ENCODE data around the gene GLRX3. TPM values are rescaled to one million over a fixed set of nuclear protein-coding genes. Genes with fewer than 3 reads are reported as not detected.

The GLRX3 gene
- total RNA-seq, 1 donor from 2014 or later = 137 TPM

GRCh38 chr10:130215151-130215930, 79.2 kb downstream of the GLRX3 start:
- DNase-seq (ENCODE audit: low read depth) = no peak
- H3K4me3 Mint-ChIP-seq (ENCODE audit: unreplicated experiment) = no peak overlapping the region
- Histone ChIP-seq H4K20me1 (ENCODE audit: insufficient read depth, low read length) (no peaks in the 10 kb centered on the region), H3K4me1 (ENCODE audit: insufficient read depth, low read length) (no peaks in the 10 kb centered on the region), H3K4me2 (ENCODE audit: low read length) (no peak overlapping the region), H3K9me3 (ENCODE audit: insufficient read depth, low read depth, low read length) (peaks cover 3% of the 10 kb centered on the region), H3K36me3 (ENCODE audit: insufficient read depth, low read length) (no peaks in the 10 kb centered on the region), H3K27ac (ENCODE audit: low read depth, low read length) (no peak overlapping the region), H3K9ac (ENCODE audit: low read length) (no peak overlapping the region), H3K27me3 (ENCODE audit: insufficient read depth, low read length) (no peaks in the 10 kb centered on the region), H3K79me2 (ENCODE audit: insufficient read depth, low read length) (no peaks in the 10 kb centered on the region), H3K4me3 (ENCODE audit: insufficient read depth, low read depth, low read length) (no peak overlapping the region), H2AFZ (ENCODE audit: low read depth, low read length) (no peak overlapping the region)
- H3K9me3 Mint-ChIP-seq (ENCODE audit: unreplicated experiment) = peaks cover 12% of the 10 kb centered on the region
- H3K27ac Mint-ChIP-seq (ENCODE audit: unreplicated experiment) = no peak overlapping the region
- H3K4me1 Mint-ChIP-seq (ENCODE audit: low read depth, unreplicated experiment) = no peaks in the 10 kb centered on the region
- no peaks in the 10 kb centered on the region for H3K27me3 Mint-ChIP-seq (ENCODE audit: low read depth, unreplicated experiment)
- no peak for TF ChIP-seq CTCF (IDR thresholded peaks at IDR 0.05; ENCODE audit: insufficient read depth, low read depth, low read length)
- no peak for TF ChIP-seq EZH2 (IDR thresholded peaks at IDR 0.05; ENCODE audit: insufficient read depth, low read length)
- peaks cover 7% of the 10 kb centered on the region for H3K36me3 Mint-ChIP-seq (ENCODE audit: low read depth, unreplicated experiment)
- FAIRE-seq = no peak

- H3K9ac ChIP-seq (ENCODE audit: low read length) = no peak overlapping the region
- no peaks in the 10 kb centered on the region for H3K79me2 ChIP-seq (ENCODE audit: insufficient read depth, low read length)
- H3K27me3 Mint-ChIP-seq (ENCODE audit: low read depth, unreplicated experiment) = no peaks in the 10 kb centered on the region
- no peak overlapping the region for H3K4me3 Mint-ChIP-seq (ENCODE audit: unreplicated experiment)
- no peaks in the 10 kb centered on the region for H3K27me3 ChIP-seq (ENCODE audit: insufficient read depth, low read length)
- peaks cover 12% of the 10 kb centered on the region for H3K9me3 Mint-ChIP-seq (ENCODE audit: unreplicated experiment)
- H3K27ac Mint-ChIP-seq (ENCODE audit: unreplicated experiment) = no peak overlapping the region
- H3K36me3 ChIP-seq (ENCODE audit: insufficient read depth, low read length) = no peaks in the 10 kb centered on the region
- no peak for FAIRE-seq
- H3K27ac ChIP-seq (ENCODE audit: low read depth, low read length) = no peak overlapping the region
- DNase-seq (ENCODE audit: low read depth) = no peak
- TF ChIP-seq EZH2 (IDR thresholded peaks at IDR 0.05; ENCODE audit: insufficient read depth, low read length) (no peak), CTCF (IDR thresholded peaks at IDR 0.05; ENCODE audit: insufficient read depth, low read depth, low read length) (no peak)
- H3K4me1 ChIP-seq (ENCODE audit: insufficient read depth, low read length) = no peaks in the 10 kb centered on the region
- H3K4me3 ChIP-seq (ENCODE audit: insufficient read depth, low read depth, low read length) = no peak overlapping the region
- H4K20me1 ChIP-seq (ENCODE audit: insufficient read depth, low read length) = no peaks in the 10 kb centered on the region
- H3K4me2 ChIP-seq (ENCODE audit: low read length) = no peak overlapping the region
- H3K4me1 Mint-ChIP-seq (ENCODE audit: low read depth, unreplicated experiment) = no peaks in the 10 kb centered on the region
- no peak overlapping the region for H2AFZ ChIP-seq (ENCODE audit: low read depth, low read length)
- H3K36me3 Mint-ChIP-seq (ENCODE audit: low read depth, unreplicated experiment) = peaks cover 7% of the 10 kb centered on the region
- H3K9me3 ChIP-seq (ENCODE audit: insufficient read depth, low read depth, low read length) = peaks cover 3% of the 10 kb centered on the region
Measured at GRCh38 chr10:130215931-130216231, 79.7 kb downstream of the GLRX3 start.

GRCh38 chr10:130218181-130218641, 82.0 kb downstream of the GLRX3 start:
- no peak overlapping the region for H3K27ac ChIP-seq (ENCODE audit: low read depth, low read length)
- H4K20me1 ChIP-seq (ENCODE audit: insufficient read depth, low read length) = no peaks in the 10 kb centered on the region
- no peaks in the 10 kb centered on the region for H3K79me2 ChIP-seq (ENCODE audit: insufficient read depth, low read length)
- no peaks in the 10 kb centered on the region for H3K4me1 ChIP-seq (ENCODE audit: insufficient read depth, low read length)
- H3K36me3 ChIP-seq (ENCODE audit: insufficient read depth, low read length) = no peaks in the 10 kb centered on the region
- FAIRE-seq = no peak
- no peak overlapping the region for H3K4me2 ChIP-seq (ENCODE audit: low read length)
- no peak overlapping the region for H3K4me3 ChIP-seq (ENCODE audit: insufficient read depth, low read depth, low read length)
- H3K36me3 Mint-ChIP-seq (ENCODE audit: low read depth, unreplicated experiment) = peaks cover 5% of the 10 kb centered on the region
- peaks cover 9% of the 10 kb centered on the region for H3K9me3 Mint-ChIP-seq (ENCODE audit: unreplicated experiment)
- H2AFZ ChIP-seq (ENCODE audit: low read depth, low read length) = no peak overlapping the region
- H3K9me3 ChIP-seq (ENCODE audit: insufficient read depth, low read depth, low read length) = peaks cover 7% of the 10 kb centered on the region
- no peaks in the 10 kb centered on the region for H3K27me3 Mint-ChIP-seq (ENCODE audit: low read depth, unreplicated experiment)
- H3K27me3 ChIP-seq (ENCODE audit: insufficient read depth, low read length) = no peaks in the 10 kb centered on the region
- TF ChIP-seq CTCF (IDR thresholded peaks at IDR 0.05; ENCODE audit: insufficient read depth, low read depth, low read length) (no peak), EZH2 (IDR thresholded peaks at IDR 0.05; ENCODE audit: insufficient read depth, low read length) (no peak)
- no peak overlapping the region for H3K4me3 Mint-ChIP-seq (ENCODE audit: unreplicated experiment)
- no peaks in the 10 kb centered on the region for H3K4me1 Mint-ChIP-seq (ENCODE audit: low read depth, unreplicated experiment)
- H3K27ac Mint-ChIP-seq (ENCODE audit: unreplicated experiment) = no peak overlapping the region
- H3K9ac ChIP-seq (ENCODE audit: low read length) = no peak overlapping the region
- DNase-seq (ENCODE audit: low read depth) = no peak

Measured in astrocyte (in vitro differentiated cells and primary cell).